ENCODE measurements around the gene PROCR. TPM values are rescaled to one million over a fixed set of nuclear protein-coding genes. Genes with fewer than 3 reads are reported as not detected.

PROCR gene
- total RNA-seq, 2 experiments from 2014 or later: 1.5 to 2.4 TPM

DNA sequence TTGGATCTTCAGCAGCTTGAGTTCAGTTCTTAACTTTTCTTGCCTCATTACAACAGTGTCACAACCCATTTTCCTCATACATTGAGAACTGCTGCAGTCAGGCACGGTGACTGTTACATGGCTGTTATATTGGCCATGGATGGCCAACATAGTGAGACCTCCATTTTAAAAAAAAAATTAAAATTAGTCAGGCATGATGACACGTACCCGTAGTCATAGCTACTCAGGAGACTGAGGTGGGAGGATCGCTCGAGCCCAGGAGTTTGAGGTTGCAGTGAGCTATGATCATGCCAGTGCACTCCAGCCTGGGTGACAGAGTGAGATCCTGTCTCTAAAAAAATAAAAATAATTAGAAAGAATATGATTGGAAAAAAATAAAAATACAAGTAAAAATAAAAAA lies 44.7 kb downstream of the PROCR start:
- Mint-ChIP-seq H3K36me3 (no peaks in the 10 kb centered on the region), H3K27ac (no peak overlapping the region), H3K4me1 (no peaks in the 10 kb centered on the region), H3K27me3 (peaks cover 3% of the 10 kb centered on the region), H3K4me3 (no peak overlapping the region), H3K9me3 (ENCODE audit: low read depth) (no peaks in the 10 kb centered on the region)
- DNase-seq (no peak), ATAC-seq (no peak)
- CTCF ChIA-PET: interaction anchor here (0.8 to 1.5 kb wide), 4 partner anchors 8 to 120 kb away, joined by 3 to 5 read pairs (median 3); no protein-coding TSS in a partner anchor

GRCh38 chr20:35223941-35224340 lies 52.1 kb downstream of the PROCR start:
- Mint-ChIP-seq H3K4me3 (no peak overlapping the region), H3K36me3 (no peaks in the 10 kb centered on the region), H3K27me3 (peaks cover 45% of the 10 kb centered on the region), H3K27ac (no peak overlapping the region), H3K9me3 (ENCODE audit: low read depth) (no peaks in the 10 kb centered on the region), H3K4me1 (peaks cover 6% of the 10 kb centered on the region)
- DNase-seq (no peak), ATAC-seq (no peak)
- CTCF ChIA-PET: interaction anchor here (0.7 to 1.0 kb wide), 2 partner anchors 14 to 45 kb away, joined by 3 read pairs; no protein-coding TSS in a partner anchor

DNA sequence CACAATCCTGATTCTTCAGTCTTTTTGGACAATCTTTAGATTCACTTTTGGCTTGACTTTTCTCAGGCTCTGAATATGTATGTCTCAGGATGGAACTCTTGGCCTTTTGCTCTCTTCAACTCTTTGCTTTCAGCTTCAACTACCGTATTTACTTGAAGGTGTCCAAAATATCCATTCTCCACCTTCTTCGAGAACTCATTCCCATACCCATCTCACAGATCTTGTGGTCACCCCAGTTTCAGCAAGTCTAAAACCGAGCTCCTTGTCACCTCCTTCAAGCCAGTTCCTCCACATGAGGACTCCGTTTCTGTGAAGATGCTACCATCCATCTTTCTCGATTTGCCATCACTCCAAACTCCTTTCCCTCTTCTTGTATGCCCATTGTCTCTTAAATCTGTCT lies 52.7 kb downstream of the PROCR start:
- H3K27ac Mint-ChIP-seq: no peak overlapping the region
- H3K27me3 Mint-ChIP-seq: peaks cover 48% of the 10 kb centered on the region
- no peaks in the 10 kb centered on the region for H3K36me3 Mint-ChIP-seq
- H3K4me1 Mint-ChIP-seq: peaks cover 6% of the 10 kb centered on the region
- no peaks in the 10 kb centered on the region for H3K9me3 Mint-ChIP-seq (ENCODE audit: low read depth)
- no peak for ATAC-seq
- no peak overlapping the region for H3K4me3 Mint-ChIP-seq
- DNase-seq: no peak
- CTCF ChIA-PET: interaction anchor here (1.5 kb wide), 1 partner anchor 130 kb away, joined by 3 read pairs; no protein-coding TSS in a partner anchor

- CTCF ChIA-PET: interaction anchor here (1.1 to 1.5 kb wide), 2 partner anchors 52 to 131 kb away, joined by 3 read pairs; no protein-coding TSS in a partner anchor
- ATAC-seq (no peak), DNase-seq (no peak)
- Mint-ChIP-seq H3K4me3 (peak overlapping the region; percentile 43), H3K36me3 (no peaks in the 10 kb centered on the region), H3K27me3 (peaks cover 53% of the 10 kb centered on the region), H3K4me1 (peaks cover 6% of the 10 kb centered on the region), H3K27ac (no peak overlapping the region), H3K9me3 (ENCODE audit: low read depth) (no peaks in the 10 kb centered on the region)
Observed at GRCh38 chr20:35225319-35226125, 53.6 kb downstream of the PROCR start.

DNA sequence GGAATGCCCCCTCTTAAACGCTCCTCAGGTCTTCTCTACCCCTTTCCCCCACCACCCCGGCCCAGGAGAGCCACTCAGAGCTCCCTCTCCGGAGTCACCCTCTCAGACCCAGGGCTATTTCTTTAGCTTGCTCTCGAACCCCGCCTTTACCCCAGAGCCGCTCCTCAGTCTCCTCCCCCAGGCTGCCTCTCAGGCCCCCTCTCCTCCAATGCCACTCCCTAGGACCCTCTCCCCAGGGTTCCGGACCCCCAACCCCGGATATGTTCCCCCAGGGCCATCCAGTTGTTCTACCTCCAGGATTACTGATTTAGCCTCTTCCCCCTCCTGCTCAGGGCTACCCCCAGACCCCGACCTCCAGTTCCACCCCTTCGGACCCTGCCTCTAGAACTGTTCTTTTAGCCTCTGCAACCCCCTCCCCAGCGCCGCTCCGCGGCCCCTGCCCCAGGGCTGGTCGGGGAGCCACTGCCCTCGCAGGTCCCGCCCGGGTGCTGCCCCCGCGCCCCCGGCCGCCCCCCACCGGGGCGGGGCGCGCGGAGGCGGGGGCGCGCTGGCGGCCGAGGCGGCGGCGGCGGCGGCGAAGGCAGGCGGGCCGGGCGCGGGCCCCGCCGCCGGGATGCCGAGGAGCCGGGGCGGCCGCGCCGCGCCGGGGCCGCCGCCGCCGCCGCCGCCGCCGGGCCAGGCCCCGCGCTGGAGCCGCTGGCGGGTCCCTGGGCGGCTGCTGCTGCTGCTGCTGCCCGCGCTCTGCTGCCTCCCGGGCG lies 54.4 kb downstream of the PROCR start, which contains the start of gene MMP24:
Gene MMP24, plus strand, starts transcription at position 565 of the 758 bp plus-strand sequence. Its CDS starts 49 bp downstream, at position 614.
- H3K9me3 Mint-ChIP-seq (ENCODE audit: low read depth): no peaks in the 10 kb centered on the region
- peaks cover 56% of the 10 kb centered on the region for H3K27me3 Mint-ChIP-seq
- ATAC-seq (no peak), DNase-seq (no peak)
- H3K4me3 Mint-ChIP-seq: peak within 1 kb of the TSS; percentile 43
- H3K36me3 Mint-ChIP-seq: no peaks in the 10 kb centered on the region
- no peak within 1 kb of the TSS for H3K27ac Mint-ChIP-seq
- peaks cover 6% of the 10 kb centered on the region for H3K4me1 Mint-ChIP-seq
- CTCF ChIA-PET: interaction anchor here (1.0 to 1.1 kb wide), 2 partner anchors 25 to 51 kb away, joined by 3 to 4 read pairs; no protein-coding TSS in a partner anchor

Other genes with a start within 250 kb of the PROCR start
- 10 to 100 TPM; 59.4 to 64.6 TPM for gene GSS, start 216.3 kb upstream of the PROCR start, total RNA-seq
- gene MYH7B, start 216.2 kb upstream of the PROCR start, total RNA-seq: under 1 TPM; 0.16 to 0.26 TPM
- gene TRPC4AP, start 79.3 kb upstream of the PROCR start, total RNA-seq: 10 to 100 TPM; 56.9 to 70.9 TPM
- 10 to 100 TPM; 23.9 to 25.6 TPM for gene EDEM2, start 24.7 kb upstream of the PROCR start, total RNA-seq
- not detected for gene MMP24, start 54.6 kb downstream of the PROCR start, total RNA-seq
- gene MMP24OS, start 106.0 kb downstream of the PROCR start, total RNA-seq: 10 to 100 TPM; 28.4 to 44.3 TPM
- 100 to 1,000 TPM in 1 of 2 experiments, 10 to 100 TPM in 1; 98.6 to 121 TPM for gene EIF6, start 112.7 kb downstream of the PROCR start, total RNA-seq
- not detected for gene FAM83C, start 120.4 kb downstream of the PROCR start, total RNA-seq
- 10 to 100 TPM; 64.5 to 73.1 TPM for gene UQCC1, start 239.9 kb downstream of the PROCR start, total RNA-seq

Data from activated CD8-positive, alpha-beta memory T cell treated with anti-CD3 and anti-CD28 coated beads, Interleukin-2, amount 10 ng/mL, durations not matched to agents 7 days and 5 days (primary cell).